KMS-11 (cell line): Measurements from ENCODE around the gene PPM1H.

Experiments
- H2AFZ ChIP-seq: fragments of 200-600 bp; sonication (generic); 2 replicates; pipeline ENCODE4 v1.6.1; 2016; ENCODE audit warnings: antibody characterized with exemption, mixed run types, low read depth
- H3K27ac ChIP-seq: fragments of 200-600 bp; sonication (generic); 2 replicates; pipeline ENCODE4 v1.6.1; 2016; ENCODE audit warnings: mild to moderate bottlenecking, mixed run types
- H3K27me3 ChIP-seq: fragments of 200-600 bp; sonication (generic); 2 replicates; pipeline ENCODE4 v1.6.1; 2017; ENCODE audit warnings: mild to moderate bottlenecking, low read depth, mixed run types, moderate library complexity; ENCODE audit not compliant: insufficient read depth
- H3K36me3 ChIP-seq: fragments of 200-600 bp; sonication (generic); 2 replicates; pipeline ENCODE4 v1.6.1; 2017; ENCODE audit warnings: mild to moderate bottlenecking, mixed run types; ENCODE audit not compliant: insufficient read depth
- H3K4me1 ChIP-seq: fragments of 200-600 bp; sonication (generic); 2 replicates; pipeline ENCODE4 v1.6.1; 2016; ENCODE audit warnings: mild to moderate bottlenecking, low read depth, mixed run types; ENCODE audit not compliant: poor library complexity, severe bottlenecking
- H3K4me2 ChIP-seq: fragments of 200-600 bp; sonication (generic); 2 replicates; pipeline ENCODE4 v1.7.0; 2016; ENCODE audit warnings: mild to moderate bottlenecking, mixed run types
- H3K4me3 ChIP-seq: fragments of 200-600 bp; sonication (generic); IDR thresholded peaks from 2 replicates; pipeline ENCODE4 v1.6.1; 2017; ENCODE audit warnings: low read depth, low read length, mixed read lengths; ENCODE audit not compliant: insufficient read depth
- H3K79me2 ChIP-seq: fragments of 200-600 bp; sonication (generic); 2 replicates; pipeline ENCODE4 v1.6.1; 2016; ENCODE audit warnings: low read depth, mixed run types; ENCODE audit not compliant: insufficient read depth
- H3K9ac ChIP-seq: fragments of 200-600 bp; sonication (generic); 2 replicates; pipeline ENCODE4 v1.6.1; 2016; ENCODE audit warnings: mild to moderate bottlenecking, mixed run types
- H4K20me1 ChIP-seq: fragments of 200-600 bp; sonication (generic); 2 replicates; pipeline ENCODE4 v1.6.1; 2016; ENCODE audit warnings: mild to moderate bottlenecking, mixed run types; ENCODE audit not compliant: insufficient read depth
- CTCF ChIP-seq: fragments of 200-600 bp; sonication (generic); conservative IDR thresholded peaks from 2 replicates; pipeline ENCODE4 v1.6.1; 2017; ENCODE audit warnings: low read depth, mild to moderate bottlenecking, antibody characterized with exemption, low read length, moderate library complexity, mixed read lengths

Gene PPM1H

GRCh38 chr12:62827855-62828254, 107.1 kb downstream of the PPM1H start:
- H3K4me1 ChIP-seq: no peaks in the 10 kb centered on the region
- no peaks in the 10 kb centered on the region for H3K36me3 ChIP-seq
- no peak overlapping the region for H3K4me3 ChIP-seq
- no peak for TF ChIP-seq CTCF
- no peak overlapping the region for H3K4me2 ChIP-seq
- H3K9ac ChIP-seq: no peak overlapping the region
- H3K79me2 ChIP-seq: no peaks in the 10 kb centered on the region
- no peaks in the 10 kb centered on the region for H3K27me3 ChIP-seq
- H2AFZ ChIP-seq: no peak overlapping the region
- H3K27ac ChIP-seq: no peak overlapping the region
- H4K20me1 ChIP-seq: no peaks in the 10 kb centered on the region

- 0 out of 2 replicates have a peak, but pooled peaks have one; percentile 27 for TF ChIP-seq CTCF
- no peaks in the 10 kb centered on the region for H4K20me1 ChIP-seq
- no peaks in the 10 kb centered on the region for H3K36me3 ChIP-seq
- no peak overlapping the region for H3K27ac ChIP-seq
- no peaks in the 10 kb centered on the region for H3K79me2 ChIP-seq
- no peak overlapping the region for H3K4me3 ChIP-seq
- no peaks in the 10 kb centered on the region for H3K4me1 ChIP-seq
- H3K27me3 ChIP-seq: no peaks in the 10 kb centered on the region
- no peak overlapping the region for H3K9ac ChIP-seq
- H2AFZ ChIP-seq: no peak overlapping the region
- H3K4me2 ChIP-seq: no peak overlapping the region
Observed at GRCh38 chr12:62827042-62827441, 107.9 kb downstream of the PPM1H start.

GRCh38 chr12:62817556-62818271, 117.2 kb downstream of the PPM1H start:
- no peaks in the 10 kb centered on the region for H4K20me1 ChIP-seq
- H3K27me3 ChIP-seq: no peaks in the 10 kb centered on the region
- peak overlapping the region; percentile 69 for H3K4me2 ChIP-seq
- H3K4me1 ChIP-seq: peaks cover 28% of the 10 kb centered on the region
- H3K4me3 ChIP-seq: no peak overlapping the region
- H2AFZ ChIP-seq: peak overlapping the region; percentile 45
- no peak for TF ChIP-seq CTCF
- no peaks in the 10 kb centered on the region for H3K36me3 ChIP-seq
- H3K9ac ChIP-seq: peak overlapping the region; percentile 17; the same call in 1 of the 2 replicates
- peak overlapping the region; percentile 66 for H3K27ac ChIP-seq
- no peaks in the 10 kb centered on the region for H3K79me2 ChIP-seq

- Histone ChIP-seq H3K4me1 (peaks cover 30% of the 10 kb centered on the region), H3K4me3 (no peak overlapping the region), H3K27ac (no peak overlapping the region), H3K27me3 (no peaks in the 10 kb centered on the region), H4K20me1 (no peaks in the 10 kb centered on the region), H3K9ac (no peak overlapping the region), H3K79me2 (no peaks in the 10 kb centered on the region), H3K4me2 (no peak overlapping the region), H3K36me3 (no peaks in the 10 kb centered on the region), H2AFZ (no peak overlapping the region)
- TF ChIP-seq CTCF: no peak
Observed at GRCh38 chr12:62814243-62814642, 120.7 kb downstream of the PPM1H start.
